ENCODE measurements around the gene ABHD15.

The ABHD15 gene

DNA sequence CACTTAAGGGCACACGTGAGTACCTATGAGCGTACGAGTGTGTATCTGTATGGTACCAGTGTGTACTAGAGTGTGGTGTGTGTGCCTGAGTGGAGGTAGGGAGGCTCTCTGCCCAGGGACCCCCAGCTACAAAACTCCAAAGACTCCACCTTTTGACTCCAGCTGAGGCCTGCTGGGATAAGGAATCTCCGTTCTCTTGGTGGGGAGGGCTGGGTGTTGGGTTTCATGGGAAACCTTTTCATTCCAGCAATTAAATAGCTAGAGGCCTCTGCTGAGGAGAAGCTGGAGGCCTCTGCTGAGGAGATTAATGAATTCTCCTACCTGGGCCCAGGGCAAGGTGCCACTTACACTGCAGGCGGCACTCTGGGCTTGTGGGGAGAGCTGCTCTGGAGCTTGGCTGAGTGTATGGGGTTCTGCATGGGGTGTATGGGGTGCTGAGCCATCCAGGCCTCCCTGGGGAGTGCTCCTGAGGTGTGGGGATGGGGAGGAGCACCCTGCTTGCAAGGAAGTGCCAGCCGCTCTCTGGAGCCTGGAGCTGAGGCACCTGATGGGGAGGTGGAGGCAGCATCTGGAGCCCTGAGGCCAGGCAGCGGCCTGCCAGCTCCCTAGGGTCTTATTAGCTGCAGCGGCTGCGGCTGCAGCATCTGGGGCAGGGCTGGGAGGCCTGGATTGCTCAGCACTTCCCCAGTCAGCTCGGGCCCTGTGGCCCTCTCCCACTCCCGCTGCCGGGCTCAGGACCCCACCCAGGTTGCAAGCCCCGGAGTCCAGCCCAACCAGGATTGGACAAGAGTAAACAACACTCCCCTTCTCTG, 30.7 kb upstream of the ABHD15 start:
- H3K27ac ChIP-seq = peak overlapping the region; percentile 98; the same call in 1 of the 2 replicates
- TF ChIP-seq, protein P1, sequence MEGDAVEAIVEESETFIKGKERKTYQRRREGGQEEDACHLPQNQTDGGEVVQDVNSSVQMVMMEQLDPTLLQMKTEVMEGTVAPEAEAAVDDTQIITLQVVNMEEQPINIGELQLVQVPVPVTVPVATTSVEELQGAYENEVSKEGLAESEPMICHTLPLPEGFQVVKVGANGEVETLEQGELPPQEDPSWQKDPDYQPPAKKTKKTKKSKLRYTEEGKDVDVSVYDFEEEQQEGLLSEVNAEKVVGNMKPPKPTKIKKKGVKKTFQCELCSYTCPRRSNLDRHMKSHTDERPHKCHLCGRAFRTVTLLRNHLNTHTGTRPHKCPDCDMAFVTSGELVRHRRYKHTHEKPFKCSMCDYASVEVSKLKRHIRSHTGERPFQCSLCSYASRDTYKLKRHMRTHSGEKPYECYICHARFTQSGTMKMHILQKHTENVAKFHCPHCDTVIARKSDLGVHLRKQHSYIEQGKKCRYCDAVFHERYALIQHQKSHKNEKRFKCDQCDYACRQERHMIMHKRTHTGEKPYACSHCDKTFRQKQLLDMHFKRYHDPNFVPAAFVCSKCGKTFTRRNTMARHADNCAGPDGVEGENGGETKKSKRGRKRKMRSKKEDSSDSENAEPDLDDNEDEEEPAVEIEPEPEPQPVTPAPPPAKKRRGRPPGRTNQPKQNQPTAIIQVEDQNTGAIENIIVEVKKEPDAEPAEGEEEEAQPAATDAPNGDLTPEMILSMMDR (conservative IDR thresholded peaks at IDR 0.05) = no peak

DNA sequence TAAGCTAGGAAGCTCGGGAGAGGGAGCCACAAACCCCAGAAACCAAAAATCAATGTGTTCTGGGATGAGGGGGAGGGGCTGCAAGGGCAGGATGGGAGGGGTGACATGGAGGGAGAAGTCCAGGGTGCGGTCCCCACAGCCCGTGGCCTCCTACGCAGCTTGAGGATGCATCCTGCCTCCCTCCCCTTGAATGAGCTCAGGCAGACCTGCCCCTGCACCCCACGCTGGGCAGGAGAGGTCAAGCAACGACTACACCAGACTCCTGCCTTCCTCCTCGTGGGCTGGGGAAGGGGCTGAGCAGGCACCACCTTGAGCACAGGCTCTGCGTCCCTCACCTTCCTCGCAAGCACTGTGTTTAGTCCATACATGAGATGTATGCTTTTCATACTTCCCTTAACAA, 30.0 kb upstream of the ABHD15 start:
- TF ChIP-seq, protein P1 (conservative IDR thresholded peaks at IDR 0.05) = no peak
- peak overlapping the region; percentile 98; the same call in 1 of the 2 replicates for H3K27ac ChIP-seq

DNA sequence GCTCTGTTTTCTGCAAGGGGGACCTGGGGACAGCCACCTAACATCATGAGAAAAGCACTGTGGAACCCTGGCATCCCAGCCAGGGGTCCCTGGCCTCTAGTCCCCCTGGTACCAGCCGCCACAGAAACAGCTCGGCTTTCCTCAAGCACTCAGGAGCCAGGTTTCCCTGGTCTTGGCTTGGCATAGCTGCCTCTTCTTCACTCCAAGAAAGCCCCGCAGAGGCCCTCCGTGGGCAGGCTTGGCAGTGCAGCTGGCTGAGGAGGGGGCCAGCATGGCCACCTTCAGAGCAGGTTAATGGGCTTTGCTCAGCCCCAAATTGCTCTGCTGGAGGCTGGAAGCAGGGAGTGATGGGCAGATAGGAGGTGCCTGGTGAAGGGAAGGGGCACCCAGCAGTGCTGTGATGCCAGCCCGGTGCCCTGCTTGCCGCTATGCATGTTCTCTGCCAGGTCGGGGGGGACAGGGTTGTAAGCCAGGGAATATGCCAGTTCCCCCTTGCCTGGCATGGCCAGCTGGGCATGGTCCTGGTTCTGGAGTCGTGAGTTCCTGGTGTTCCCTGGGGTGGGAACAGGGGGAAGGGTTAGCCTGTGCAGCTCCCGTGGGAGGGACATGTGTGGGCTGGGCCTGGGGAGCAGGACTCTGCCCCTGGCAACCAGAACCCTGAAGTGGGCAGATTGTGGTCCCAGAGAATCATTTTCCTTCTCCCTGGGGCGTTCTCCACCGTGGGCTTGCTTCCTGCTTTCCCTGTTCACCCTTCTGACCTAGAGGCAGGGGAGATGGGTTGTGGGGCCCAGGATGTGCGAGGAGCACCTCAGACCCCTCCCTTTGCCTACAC, 29.3 kb upstream of the ABHD15 start:
- H3K27ac ChIP-seq = peak overlapping the region; percentile 98
- TF ChIP-seq, protein P1 (conservative IDR thresholded peaks at IDR 0.05) = no peak

DNA sequence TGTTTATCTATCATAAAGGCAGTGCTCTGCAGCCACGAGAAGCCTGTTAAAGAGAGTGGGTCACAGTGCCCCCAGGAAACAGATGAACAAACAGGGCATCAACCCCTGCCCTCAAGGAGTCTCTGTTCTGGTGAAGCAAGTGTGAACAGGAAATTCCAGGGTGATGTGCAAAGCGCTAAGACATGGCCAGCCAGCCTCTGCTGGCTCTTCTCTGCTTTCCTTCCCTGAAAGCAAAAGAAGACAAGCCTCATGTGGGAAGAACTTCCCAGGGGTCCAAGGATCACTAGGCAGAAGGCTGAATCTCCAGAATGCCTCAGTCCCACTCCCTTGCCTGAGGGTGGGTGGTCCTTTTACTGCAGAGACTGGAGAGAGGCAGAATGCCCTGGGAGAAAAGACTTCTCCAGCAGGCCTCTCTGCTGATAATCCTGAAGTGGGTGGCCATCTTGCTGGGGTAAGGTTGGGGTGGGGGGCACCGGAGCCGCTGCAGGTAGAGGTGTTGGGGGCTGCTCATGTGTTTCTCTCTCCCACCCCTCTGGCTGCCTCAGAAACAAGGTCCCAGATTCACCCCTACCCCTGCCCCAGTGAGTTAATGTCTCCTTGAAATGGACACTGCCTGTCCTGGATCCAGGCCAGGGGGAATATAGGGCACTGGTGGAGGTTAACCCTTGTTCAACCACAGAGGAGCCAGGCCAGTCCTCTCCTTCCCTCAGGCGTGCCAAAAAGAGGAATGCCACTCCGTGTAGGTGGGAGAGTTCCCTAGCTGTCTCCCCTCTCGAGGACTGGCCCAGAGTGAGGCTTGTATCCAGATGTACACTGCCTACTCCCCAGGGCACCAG, 28.5 kb upstream of the ABHD15 start:
- H3K27ac ChIP-seq = peak overlapping the region; percentile 98
- TF ChIP-seq, protein P1 (conservative IDR thresholded peaks at IDR 0.05) = no peak

DNA sequence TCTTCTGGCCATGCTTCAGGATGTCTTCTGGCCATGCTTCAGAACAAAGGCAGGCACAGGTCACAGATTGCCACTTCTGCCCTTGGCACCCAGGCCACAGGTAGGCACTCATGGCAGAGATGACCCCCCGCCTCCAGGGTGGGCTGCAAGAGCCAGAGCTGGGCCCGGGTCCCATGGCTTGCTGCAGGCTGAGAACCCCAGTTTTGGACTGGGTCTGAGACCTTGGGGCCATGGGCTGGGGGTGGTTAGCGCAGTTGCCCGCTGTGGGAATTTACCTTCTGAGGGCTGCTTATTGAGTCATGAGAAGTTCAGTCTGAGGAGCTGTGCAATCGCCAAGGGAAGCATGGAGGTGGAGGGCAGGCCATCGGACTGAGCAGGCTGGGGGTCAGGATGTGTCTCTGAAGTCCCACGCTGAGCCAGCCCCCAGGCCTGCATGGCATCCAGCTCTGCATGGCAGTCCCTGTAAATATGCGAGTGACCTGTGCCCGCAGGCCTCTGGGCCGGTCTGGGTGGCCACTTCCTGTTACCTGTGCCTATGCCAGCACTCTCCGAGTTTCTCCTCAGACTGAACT, 27.8 kb upstream of the ABHD15 start:
- peak overlapping the region; percentile 98 for H3K27ac ChIP-seq
- TF ChIP-seq, protein P1 (conservative IDR thresholded peaks at IDR 0.05) = peak; percentile 34

DNA sequence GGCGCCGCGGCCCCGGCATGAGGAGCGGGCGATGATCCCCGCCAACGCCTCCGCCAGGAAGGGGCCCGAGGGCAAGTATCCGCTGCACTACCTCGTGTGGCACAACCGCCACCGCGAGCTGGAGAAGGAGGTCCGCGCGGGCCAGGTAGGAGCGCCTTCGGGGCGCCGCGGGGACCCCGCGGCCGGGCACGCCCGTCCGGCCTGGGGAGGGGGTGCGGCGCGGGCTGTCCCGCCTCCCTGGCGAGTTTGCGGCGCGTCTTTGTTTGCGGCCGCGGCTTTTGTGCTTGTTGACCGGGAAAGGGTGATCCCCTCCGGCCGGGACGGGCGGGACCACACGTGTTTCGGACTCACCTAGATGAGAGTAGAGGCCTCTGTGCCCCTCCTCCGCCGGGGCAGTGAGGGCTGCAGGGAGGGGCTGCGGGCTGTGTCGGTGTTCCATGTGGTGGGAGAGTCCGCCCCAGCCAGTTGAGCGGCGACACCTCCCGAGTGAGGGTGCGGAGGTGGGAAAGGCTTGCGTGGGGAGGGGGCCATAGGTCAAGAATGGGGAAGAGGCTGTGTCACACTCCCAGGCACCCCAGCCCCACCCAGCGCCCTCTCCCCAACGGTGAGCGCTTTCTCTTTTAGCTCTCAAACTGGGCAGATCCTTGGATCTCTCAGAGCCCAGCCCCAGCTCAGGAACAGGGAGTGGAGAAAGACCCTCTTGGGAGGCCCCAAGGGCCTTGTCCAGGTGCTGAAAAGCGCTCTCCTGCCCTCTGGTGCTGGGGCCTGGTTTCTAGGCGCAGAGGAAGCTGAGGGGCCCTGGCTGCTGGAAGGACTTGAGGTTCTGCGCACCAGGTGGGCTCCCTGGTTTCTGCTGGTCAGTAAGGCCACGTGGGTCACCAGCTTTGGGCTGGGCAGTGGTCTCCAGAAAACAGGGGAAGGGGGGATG, 27.0 kb upstream of the ABHD15 start:
- TF ChIP-seq, protein P1 (conservative IDR thresholded peaks at IDR 0.05) = peak; percentile 73
- peak overlapping the region; percentile 98 for H3K27ac ChIP-seq

All from VCaP (cell line).